Stimulated activated CD4-positive, alpha-beta T cell treated with anti-CD3 and anti-CD28 coated beads, Interleukin-15, amount 100 ng/mL, for 24 hours (primary cell): Measurements from ENCODE around the gene PRICKLE1.

ENCODE experiments used
- DNase-seq: peaks from one replicate; pipeline ENCODE4 v3.0.0-alpha.2; 2020

The PRICKLE1 gene

DNA sequence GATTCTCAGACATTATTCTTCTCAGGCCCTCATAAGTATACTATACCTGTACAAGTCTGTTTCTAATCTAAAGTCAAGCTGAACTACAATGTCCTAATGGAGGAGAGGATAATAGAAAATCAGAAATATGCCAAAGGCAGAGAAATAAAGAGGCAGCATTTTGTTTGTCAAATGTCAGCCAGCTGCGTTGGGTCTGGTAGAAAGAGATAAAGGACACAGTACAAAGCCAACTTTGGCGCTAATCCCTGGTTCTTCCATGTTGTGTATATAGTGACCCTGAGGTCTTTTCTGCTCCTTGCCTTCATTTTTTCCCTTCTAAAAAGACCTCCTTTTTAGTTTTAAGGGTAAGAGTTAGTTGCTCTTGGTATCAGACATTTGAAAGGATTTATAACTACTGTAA is 103.1 kb downstream of the PRICKLE1 start:
- DNase-seq, result no peak

DNA sequence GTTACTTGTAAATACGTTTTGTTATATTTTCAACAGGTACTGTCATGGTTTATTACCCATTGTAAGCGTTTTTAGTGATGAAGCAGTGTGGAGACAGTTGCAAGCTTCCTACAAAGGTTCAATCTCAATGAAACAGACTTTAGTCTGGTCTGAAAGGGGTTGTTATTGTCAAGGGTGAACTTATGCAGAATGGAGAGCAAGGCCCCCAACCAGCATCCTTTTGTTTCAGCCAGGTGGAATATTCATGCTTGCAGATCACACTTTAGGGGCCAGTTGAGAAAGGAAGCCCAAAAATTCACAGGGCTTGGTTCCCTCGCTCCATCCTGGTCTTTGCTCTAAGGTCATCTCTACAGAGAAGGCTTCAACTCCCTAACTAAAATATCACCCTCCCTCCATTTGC is 103.7 kb downstream of the PRICKLE1 start:
- no peak for DNase-seq

DNA sequence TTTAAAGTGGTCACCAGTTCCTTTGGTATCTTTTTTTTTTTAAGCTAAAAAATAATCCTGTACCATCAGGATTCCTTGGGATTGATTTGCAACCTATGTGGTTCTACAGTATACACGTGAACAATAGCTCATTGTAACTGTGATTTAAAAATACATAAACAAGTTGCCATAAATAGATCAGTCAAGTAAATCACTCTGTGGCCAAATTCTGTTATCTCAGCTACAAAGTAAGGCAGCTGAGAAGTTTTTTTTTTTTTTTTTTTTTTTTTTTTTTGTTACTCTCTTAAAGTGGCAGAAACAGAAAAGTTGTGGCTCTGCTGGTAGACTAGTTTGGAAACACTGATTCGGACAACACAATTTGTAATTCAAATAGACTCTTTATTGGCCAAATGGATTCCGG is 104.5 kb downstream of the PRICKLE1 start:
- DNase-seq, result no peak

DNA sequence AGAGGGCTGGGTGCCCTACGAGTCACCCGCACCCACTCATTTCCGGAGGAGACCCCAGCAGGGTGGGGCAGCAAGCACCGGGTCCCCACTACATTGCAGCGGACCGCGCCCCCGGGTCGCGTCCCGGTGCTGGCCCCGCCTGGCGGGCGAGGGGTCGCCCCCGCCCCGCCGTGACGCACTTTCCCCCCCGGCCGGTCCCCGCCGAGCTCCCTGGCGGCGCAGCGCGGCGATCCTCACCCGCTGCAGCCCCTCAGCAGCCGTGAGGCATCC is 106.1 kb downstream of the PRICKLE1 start:
- peak; percentile 30 for DNase-seq

DNA sequence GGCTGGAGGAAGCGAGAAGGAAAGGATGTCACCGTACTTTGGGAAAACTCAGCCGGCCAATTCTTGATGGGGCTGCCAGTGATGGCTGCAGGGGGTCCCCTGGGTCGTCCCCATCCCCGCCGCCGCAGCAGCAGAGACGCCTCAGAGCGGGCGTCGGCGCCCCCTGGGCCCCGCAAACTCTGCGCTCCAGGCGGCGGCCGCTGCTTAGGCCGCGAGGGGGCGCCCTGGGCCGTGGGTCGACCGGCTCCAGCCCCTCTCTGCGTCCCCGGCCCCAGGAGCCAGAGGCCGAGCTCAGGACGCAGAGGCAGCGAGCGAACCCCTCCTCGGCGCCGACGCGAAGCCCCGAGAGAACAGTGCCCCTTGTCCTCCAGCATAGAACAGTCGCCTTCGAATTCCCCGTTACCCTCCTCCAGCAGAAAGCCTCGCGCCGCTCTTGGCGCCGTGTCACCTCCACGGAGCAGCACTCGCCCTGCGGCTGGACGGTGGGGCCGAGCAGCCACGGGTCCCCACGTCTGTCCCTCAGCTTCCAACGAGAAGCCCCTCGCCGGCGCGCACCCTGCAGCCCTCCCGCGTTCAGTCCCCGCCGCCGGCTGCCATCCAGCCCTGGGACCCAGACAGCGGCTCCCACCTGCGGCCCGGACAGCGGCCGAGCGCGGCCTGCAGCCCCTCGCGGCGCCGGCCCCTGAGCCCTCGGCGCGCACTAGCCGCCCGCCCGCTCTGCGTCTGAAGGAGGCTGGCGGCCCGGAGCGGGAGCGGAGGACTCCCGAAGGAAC is 106.6 kb downstream of the PRICKLE1 start:
- peak; percentile 74 for DNase-seq

DNA sequence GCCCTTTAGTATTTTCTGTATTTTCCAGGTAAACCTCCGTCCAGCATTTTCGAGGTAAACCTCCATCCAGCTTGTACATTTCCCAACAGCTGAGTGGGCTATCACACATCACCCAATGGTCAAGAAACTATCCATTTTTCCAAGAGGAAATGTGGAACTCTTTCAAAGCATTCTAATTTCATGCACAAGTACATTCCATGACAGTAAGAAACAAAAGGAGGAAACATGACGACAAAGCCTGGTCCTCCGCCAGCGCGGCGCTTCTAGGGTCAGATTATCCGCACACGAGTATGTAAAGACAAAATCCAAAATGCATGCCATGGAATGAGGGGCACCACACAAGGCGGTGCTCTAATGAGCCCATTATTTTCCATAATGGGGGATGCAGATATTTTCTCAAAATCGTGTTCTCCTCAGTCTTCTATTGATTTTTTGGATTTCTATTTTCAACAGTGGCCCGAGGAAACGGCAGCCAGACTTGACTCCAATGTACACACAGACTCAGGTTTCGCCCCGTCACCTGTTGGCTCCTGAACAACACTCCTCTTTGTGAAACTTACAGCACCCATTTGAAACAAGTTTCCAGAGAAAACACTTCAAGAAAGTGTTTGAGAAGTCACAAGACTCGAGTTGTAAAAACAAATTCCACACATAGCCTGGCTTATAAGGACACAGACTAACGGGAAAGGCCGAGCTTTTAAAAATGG is 107.4 kb downstream of the PRICKLE1 start:
- no peak for DNase-seq

DNA sequence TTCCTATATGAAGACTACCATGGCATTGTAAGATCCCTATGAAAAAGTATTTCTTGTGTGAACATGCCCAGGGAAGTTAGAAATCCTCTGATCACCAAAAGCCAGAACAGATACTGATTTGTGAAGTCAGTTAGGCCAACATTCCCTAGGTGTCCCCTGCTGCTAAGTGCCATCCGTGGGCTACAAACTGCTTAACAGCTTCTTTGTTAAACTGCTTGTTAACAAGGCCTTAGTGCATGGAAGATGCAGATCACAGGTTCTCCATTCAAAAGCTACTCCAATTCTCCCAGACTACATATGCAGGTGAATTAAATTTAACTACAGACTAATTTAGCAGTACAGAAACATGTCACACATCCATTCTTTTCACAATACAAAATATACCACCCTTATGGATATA is 108.2 kb downstream of the PRICKLE1 start:
- no peak for DNase-seq

DNA sequence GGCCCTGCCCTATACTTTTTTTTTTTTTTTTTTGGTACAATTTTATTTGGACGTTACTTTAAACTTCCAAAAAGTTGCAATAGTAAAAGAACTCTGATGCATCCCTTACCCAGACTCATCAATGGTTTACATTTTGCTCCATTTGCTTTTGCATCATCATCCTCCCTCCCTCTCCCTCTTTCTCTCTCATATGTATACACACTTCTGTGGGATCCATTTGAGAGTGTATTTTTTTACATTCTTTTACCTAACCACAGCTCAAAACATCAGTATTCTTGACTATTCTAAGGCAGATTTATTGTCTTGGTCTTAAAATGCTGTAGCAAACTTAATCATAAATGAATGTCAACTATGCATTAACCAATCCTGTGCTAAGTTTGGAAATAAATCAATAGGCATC is 111.6 kb downstream of the PRICKLE1 start:
- no peak for DNase-seq

DNA sequence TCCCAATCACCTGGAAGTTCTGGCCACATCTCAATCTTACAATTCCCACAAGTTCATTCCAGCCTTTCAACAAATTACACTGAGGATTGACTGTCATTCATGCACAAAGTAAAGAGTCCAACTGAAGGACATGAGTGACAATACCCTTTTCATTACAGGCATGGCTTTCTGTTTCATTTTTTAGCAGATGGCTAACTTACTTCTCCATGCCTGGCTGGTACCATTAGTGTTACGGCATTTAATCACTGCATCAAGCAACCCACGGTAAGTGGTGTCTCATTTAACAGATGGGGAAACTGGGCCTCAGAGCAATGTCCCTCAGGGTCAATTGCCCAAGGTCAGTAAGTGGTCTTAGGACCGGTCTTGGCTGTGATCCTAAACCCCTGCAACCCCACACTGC is 114.4 kb downstream of the PRICKLE1 start:
- no peak for DNase-seq

DNA sequence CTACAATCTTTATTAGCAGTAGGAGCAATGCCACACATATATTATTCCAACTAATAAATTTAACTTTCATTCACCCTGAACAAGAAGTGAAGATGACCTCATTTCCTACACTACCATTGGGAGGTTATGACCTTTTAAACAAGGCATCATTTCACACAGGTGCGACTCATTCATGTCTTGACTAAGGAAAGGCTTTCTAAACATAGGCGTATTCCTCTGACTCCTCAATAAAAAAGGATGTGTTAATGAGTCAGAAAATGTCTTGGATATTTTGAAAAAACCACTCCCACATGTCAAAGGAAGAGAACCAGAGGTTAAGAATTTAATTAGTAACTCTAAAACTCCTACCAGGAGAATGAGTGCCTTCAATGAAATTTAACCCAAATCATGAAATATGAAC is 115.2 kb downstream of the PRICKLE1 start:
- no peak for DNase-seq

DNA sequence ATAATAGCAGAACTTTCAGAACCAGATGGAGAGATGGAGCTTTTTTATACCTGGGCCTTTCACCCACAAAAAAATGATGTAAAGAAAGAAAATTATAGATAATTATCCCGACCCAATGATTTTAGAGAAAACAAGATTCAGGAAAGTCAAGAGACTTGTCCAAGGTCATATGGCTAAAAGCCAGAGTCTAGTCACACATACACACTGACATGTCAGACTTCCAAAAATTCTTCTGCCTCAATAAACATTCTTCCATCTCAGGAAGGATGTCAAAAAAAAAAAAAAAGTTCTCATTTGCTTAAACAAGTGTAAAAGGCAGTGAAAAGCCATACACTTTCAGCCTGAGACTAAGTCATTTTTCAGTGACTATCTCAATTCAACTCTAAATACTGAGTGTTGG is 116.0 kb downstream of the PRICKLE1 start:
- DNase-seq, result no peak

DNA sequence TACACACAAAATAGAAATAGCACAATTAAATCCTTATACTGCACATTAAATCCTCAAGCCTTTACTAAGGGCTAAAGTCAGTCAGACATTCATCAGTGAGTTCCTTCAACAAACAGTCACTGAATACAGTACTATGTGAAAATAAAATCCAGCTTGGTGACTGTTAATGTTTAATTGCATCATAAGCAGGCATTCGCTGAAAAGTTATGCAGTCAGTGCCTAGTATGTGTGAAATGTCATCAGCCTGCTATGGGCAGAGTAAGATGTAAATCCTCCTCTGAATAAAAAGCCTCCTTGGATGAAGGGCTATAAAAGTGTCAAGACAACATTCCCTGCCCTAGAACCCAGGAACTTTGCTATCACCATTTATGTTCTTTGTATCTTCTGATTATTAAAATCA is 116.4 kb downstream of the PRICKLE1 start:
- no peak for DNase-seq

DNA sequence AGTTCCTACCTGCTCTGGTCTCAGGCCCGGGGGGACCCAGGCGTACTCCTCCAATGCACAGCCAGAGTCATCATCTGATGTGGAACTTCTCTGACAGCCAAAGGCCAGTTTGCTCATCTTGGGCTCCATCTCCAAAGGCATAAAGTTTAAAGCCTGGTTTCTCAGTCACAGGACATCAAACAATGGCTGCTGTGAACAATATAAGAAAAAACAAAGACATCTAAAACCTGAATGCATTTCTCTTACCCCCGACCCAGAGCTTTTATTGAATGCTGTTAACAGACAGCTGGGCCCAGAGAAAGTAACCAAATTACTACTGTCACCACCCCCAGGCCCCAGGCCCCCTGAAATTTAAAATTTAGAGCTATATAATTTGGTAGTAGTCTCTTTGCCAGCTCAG is 117.2 kb downstream of the PRICKLE1 start:
- no peak for DNase-seq

DNA sequence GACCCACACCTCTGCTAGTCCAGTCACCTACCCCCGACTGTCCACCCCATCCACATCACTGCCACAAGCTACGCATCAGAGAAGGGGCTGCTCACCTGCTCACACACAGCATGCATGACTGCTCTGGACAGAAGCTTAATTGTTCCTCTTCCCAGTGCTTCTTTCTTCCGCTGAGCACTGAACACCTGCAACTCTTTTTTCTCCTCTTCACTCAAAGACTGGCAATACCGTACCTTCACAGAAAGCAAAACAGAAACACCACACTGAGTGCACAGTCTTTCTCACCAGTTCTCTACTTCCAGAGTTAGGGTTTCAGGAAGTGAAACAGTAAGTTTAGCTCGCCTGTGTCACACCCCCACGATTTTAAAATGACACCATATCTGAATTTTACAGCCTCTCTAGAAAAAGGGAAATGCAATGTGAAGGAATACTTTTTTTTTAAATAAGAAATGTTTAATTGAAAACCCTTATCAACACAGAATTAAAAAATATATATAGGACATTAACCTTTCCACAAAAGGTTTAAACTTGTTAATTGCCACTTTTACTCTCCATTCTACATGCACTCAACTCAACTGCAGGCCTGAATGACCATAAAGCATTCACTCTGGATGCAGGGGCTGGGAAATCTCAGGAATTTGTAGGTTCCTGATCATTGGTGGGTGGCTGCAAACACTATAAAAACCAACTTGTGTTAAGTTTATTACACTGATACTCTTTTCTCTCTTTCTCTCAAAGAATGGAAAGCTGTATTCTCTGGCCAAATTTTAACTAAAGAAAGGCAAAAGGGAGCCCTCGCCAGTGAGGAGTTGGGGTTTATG is 120.0 kb downstream of the PRICKLE1 start:
- DNase-seq, result peak; percentile 4

DNA sequence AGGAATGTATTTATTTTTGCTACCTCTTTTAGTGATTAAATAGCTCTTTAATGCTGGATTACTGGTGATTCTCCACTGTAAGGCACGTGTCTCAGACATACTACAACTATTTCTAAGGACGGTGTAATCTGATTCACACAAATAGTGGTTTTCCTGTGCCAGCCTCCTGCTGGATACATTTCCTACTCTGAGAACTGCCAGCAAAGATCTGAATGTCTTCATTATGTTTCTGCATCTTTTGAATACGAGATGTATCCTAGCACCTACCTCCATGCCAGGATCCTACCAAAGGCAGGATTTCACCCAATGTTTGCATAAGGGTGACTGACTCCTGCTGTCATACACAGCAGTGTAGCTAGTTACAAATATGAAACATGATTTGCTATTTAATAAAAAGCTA is 120.6 kb downstream of the PRICKLE1 start:
- DNase-seq, result no peak

DNA sequence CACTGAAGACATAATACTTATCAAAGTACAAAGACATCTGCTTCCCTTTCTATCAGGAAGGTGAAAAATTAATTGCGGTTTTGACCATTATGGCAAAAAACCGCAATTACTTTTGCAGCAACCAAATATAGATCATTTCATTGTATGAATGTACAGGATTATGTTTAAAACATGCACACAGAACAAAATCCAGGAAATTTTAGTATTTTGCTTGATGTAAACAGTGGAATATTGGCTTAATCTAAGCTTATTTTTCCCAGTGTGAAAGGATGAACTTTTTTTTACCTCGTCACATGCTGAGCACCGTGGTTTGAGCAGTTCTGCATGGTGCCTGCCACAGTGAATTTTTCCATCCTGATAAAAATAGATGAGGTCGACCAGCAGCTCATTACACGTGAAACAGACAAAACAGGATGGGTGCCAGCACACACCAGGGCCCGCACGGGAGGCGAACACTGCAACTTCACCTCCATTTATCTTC is 121.2 kb downstream of the PRICKLE1 start:
- no peak for DNase-seq

DNA sequence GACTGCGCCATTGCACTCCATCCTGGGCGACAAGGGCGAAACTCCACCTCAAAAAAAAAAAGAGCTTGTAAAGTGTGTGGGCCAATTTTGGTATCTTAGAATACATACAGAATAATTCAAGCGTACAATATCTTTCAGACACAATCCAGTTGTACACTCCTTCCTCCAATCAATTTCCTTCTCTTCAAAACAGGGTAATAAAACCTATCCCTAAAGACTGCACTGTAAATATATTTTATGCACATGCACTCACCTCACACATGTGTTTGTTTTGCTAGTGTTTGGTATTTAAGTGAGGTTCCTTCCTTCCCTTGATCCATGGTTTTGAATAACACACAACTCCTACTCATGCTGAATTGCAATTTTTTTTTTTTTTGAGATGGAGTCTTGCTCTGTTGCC is 125.9 kb downstream of the PRICKLE1 start:
- DNase-seq, result no peak

DNA sequence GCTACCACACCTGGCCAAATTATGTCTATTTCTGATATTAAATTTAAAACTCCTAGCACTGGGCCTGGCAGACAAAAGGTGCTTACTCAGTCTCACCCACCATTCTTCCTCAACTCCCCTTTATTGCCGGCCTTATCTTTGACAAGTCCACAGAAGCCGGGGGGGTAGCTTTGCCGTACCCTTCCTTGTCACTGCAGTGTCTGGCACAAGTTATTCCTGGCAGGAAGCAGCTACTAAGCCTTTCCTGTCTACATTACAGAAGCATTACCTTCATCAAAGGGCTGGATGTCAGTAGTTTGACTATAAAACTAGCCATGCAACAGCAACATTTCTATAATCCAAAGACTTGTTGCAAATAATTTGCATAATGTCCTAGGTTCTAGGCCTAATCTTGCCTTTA is 127.1 kb downstream of the PRICKLE1 start:
- DNase-seq, result no peak

DNA sequence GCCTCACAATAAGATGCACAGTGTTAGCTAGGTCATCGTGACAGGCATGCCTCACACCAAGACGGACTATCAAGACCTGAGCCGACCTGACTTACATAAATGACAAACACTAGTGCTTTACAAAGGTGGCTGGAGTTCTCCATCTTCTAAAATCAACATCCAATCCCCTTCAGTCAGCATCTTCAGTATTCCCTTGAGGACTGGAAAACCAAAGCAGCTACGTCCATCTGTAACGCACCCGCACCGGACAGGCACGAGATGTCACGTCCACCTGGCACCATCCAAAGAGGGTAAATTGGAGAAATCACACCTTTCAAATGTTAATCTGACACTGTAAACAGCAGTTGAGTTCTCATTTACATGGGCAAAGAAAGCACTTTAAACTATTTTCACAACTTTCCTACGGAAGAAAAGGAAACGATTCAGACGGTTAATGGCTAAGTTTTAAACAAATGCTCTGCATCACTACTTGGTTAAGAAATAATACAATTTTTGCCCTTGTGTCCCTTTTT is 130.2 kb downstream of the PRICKLE1 start:
- no peak for DNase-seq

DNA sequence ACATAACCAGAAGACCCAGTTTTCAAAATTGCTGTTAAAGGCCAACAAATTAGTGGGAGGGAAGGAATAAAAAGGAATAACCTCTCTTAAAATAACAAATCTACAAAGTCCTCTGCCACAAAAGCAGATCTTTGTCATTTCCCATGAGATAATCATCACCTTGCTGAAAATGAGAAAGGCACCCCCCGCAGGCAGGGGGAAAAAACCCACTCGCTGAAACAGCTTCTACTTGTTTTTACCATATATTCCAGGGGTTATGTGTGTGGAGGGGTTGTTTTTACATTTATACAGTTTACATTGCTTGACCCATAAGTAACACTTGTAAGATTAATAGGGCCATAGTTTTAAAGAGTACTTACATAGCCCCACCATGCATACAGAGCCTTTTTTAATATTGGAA is 131.0 kb downstream of the PRICKLE1 start:
- DNase-seq, result no peak

DNA sequence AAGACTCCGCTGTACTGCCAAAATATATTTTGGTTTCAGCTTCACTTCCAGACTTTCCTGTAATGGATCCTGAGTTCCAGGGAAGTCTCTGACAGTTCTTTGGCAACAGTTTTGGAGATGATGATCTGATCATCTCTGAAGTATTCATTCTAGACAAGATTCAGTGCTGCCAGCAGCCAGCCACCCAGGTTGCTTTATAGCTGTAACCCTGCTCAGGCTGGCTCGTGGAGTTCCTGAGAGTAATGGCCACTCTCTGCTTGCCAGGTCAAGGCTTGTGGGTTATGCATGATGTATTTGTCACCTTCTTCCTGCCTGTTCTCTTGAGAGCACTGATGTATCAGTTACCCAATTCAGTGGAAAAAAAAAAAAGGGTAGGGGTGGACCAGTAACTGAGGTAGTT is 139.3 kb downstream of the PRICKLE1 start:
- no peak for DNase-seq

DNA sequence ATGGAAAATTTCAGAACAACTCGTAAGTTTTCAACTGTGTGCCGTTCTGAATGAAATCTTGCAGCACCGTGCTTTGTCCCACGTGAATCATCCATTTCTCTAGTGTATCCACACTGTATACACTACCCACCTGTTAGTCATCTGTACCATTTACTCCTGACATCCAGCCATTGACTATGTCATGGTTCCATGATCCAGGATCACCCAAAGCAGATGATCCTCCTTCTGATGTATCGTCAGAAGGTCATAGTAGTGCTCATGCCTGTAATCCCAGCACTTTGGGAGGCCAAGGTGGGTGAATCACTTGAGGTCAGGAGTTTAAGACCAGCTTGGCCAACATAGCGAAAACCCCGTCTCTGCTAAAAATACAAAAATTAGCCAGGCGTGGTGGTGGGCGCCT is 140.7 kb downstream of the PRICKLE1 start:
- DNase-seq, result no peak

DNA sequence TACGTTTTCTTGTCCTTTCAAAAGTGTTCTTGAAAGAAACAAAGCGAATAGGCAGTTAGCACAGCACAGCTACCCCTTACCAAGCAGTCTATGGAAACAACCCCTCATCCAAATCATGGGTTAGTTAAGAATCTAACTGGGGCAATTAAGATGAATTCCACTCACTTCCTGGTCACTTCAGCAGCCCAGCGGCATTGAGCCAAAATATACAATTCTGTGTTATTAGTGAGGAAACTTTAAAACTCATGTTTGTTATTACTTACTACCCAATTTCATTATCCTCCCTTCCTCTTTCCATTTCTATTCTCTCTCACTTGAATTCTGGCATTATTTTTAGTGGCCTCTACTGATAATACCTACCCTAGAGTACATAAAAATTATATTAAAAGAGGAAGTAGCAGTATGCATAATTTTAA is 142.2 kb downstream of the PRICKLE1 start:
- DNase-seq, result no peak

DNA sequence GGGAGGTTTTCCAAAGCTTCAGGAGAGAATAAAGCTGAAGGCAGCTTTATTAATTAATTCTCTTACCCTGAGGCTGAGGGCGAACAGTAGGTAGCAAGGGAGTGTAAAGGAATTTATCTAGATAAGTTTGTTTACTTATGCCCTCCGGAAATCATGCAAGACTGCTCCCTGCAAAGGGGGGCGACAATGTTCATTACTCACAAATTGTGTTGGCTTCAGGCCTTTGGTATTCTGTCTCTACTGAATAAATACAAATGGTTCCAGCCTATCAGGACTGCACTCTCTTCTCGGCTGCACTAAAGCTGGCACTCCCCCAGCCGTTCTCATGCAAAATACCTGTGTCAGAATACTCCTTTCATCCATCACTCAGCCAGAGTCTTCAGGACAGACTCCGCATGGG is 142.8 kb downstream of the PRICKLE1 start:
- DNase-seq, result no peak
